Transverse colon (tissue), 4 donors: ENCODE data around the gene RPS6KC1. TPM values are rescaled to one million over a fixed set of nuclear protein-coding genes. Genes with fewer than 3 reads are reported as not detected.

ENCODE experiments used
- DNase-seq: peaks from one replicate; pipeline ENCODE4 v3.0.0-alpha.2; 2019
- H3K27ac ChIP-seq, 4 donors: fragments of 200-600 bp; sonication (generic); 2 replicates each; pipeline ENCODE4 v1.5.1; 2016 to 2018; ENCODE audit warnings: inconsistent platforms in 4 of 4
- H3K27me3 ChIP-seq: fragments of 200-600 bp; sonication (generic); 2 replicates; pipeline ENCODE4 v1.5.1; 2017; ENCODE audit warnings: inconsistent platforms
- H3K36me3 ChIP-seq, 4 donors: fragments of 200-600 bp; sonication (generic); 2 replicates each; pipeline ENCODE4 v1.5.1; 2017 to 2019; ENCODE audit warnings: inconsistent platforms in 4 of 4
- H3K4me1 ChIP-seq, 4 donors: fragments of 200-600 bp; sonication (generic); 2 replicates each; pipeline ENCODE4 v1.5.1; 2017 to 2020; ENCODE audit warnings: inconsistent platforms in 4 of 4
- H3K4me3 ChIP-seq, 4 donors: fragments of 200-600 bp; sonication (generic); 1 replicate in 1 of 4; 2 replicates in 3 of 4; pipeline versions ENCODE4 v1.5.1 to v1.6.1; 2017 to 2019; ENCODE audit warnings: inconsistent platforms in 4 of 4
- H3K9me3 ChIP-seq, 2 donors: fragments of 200-600 bp; sonication (generic); 2 replicates each; pipeline ENCODE4 v1.5.1; 2017 to 2019; ENCODE audit warnings: inconsistent platforms in 2 of 2
- EP300 ChIP-seq: sonication (generic); formaldehyde crosslinking; IDR thresholded peaks from one replicate; pipeline ENCODE4 v1.6.1; 2017; ENCODE audit warnings: antibody characterized with exemption, low read depth
- POLR2A ChIP-seq: fragments of 450-650 bp; IDR thresholded peaks from one replicate; pipeline ENCODE4 v1.6.1; 2016; ENCODE audit warnings: antibody characterized with exemption, mild to moderate bottlenecking, moderate library complexity
- POLR2AphosphoS5 ChIP-seq, 3 donors: sonication (generic); formaldehyde crosslinking; IDR thresholded peaks; one replicate each; pipeline ENCODE4 v1.6.1; 2016; ENCODE audit warnings: antibody characterized with exemption in 3 of 3
- WGBS, 2 donors: methylation state at CpG; one replicate each; pipeline ENCODE4 v1.1.5; 2018; ENCODE audit warnings: low coverage in 1 of 2; 5-methylcytosine and 5-hydroxymethylcytosine counted together
- in situ Hi-C, 4 donors: fragments of 200-750 bp; cut with MboI; loops; one replicate each; pipeline versions ENCODE4 v1.15.0 to v1.15.1; 2017; ENCODE audit warnings: low sequenced_read_pairs in 3 of 4, low pct_ligation_motif_present in 1 of 4, low pct_unique_long_range_greater_than_20kb in 1 of 4
- intact Hi-C: fragments of 100-400 bp; cut with DNase I; formaldehyde crosslinking; loops from one replicate; pipeline ENCODE4 v1.15.1; 2023; ENCODE audit warnings: low total_unique reads
- total RNA-seq, 4 donors: library from RNA; depleted of rRNA; stranded (reverse); fragments of >200 nt; gene quantifications; one replicate each; pipeline ENCODE4 v1.1.0, GENCODE V29; 2016
- TF ChIP-seq, protein P1 (sequence below), 5 experiments: fragments of 200-600 bp in 3 of 5; fragments of 450-650 bp in 2 of 5; sonication (generic) in 3 of 5; IDR thresholded peaks; 1 replicate in 2 of 5; 2 replicates in 3 of 5; pipeline ENCODE4 v1.5.1; 2016 to 2017; ENCODE audit warnings: antibody characterized with exemption in 5 of 5, inconsistent platforms in 3 of 5, mild to moderate bottlenecking in 2 of 5, moderate library complexity in 1 of 5

The RPS6KC1 gene
- total RNA-seq, 4 donors from 2014 or later: 11.5 to 20.3 (median 14.0) TPM

DNA sequence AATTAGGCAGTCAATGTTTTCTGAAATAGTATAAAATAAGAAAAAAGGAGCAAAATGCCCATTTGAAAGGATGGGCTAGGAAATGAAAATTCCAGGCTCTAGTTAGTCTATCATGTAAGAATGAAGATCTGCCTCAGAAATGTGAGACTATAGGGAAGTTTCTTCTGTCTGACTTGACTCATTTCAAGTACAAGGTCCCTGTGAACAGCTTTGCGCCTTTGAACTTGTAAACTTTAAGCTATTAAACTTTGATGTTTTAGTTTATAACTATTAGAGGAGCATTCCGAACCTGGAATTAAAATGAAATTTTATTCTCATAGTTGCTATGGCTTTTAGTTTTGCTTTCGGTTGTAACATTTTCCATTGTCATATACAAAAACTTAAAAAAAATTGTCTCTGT, 199.4 kb downstream of the RPS6KC1 start:
- WGBS, 2 donors: 82 to 92% methylated on average over 3 of the region's 3 CpGs
- in situ Hi-C loops: no loop called here
- intact Hi-C loops: no loop called here
- TF ChIP-seq EP300 (no peak), POLR2A (no peak), POLR2AphosphoS5 (IDR thresholded peaks at IDR 0.05) (no peak)
- TF ChIP-seq, protein P1, sequence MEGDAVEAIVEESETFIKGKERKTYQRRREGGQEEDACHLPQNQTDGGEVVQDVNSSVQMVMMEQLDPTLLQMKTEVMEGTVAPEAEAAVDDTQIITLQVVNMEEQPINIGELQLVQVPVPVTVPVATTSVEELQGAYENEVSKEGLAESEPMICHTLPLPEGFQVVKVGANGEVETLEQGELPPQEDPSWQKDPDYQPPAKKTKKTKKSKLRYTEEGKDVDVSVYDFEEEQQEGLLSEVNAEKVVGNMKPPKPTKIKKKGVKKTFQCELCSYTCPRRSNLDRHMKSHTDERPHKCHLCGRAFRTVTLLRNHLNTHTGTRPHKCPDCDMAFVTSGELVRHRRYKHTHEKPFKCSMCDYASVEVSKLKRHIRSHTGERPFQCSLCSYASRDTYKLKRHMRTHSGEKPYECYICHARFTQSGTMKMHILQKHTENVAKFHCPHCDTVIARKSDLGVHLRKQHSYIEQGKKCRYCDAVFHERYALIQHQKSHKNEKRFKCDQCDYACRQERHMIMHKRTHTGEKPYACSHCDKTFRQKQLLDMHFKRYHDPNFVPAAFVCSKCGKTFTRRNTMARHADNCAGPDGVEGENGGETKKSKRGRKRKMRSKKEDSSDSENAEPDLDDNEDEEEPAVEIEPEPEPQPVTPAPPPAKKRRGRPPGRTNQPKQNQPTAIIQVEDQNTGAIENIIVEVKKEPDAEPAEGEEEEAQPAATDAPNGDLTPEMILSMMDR (IDR thresholded peaks at IDR 0.05): no peak
- no peak overlapping the region for H3K4me3 ChIP-seq
- H3K36me3 ChIP-seq: no peaks in the 10 kb centered on the region
- no peaks in the 10 kb centered on the region for H3K27me3 ChIP-seq
- DNase-seq: no peak
- no peak overlapping the region for H3K27ac ChIP-seq
- no peaks in the 10 kb centered on the region for H3K9me3 ChIP-seq
- no peaks in the 10 kb centered on the region for H3K4me1 ChIP-seq

DNA sequence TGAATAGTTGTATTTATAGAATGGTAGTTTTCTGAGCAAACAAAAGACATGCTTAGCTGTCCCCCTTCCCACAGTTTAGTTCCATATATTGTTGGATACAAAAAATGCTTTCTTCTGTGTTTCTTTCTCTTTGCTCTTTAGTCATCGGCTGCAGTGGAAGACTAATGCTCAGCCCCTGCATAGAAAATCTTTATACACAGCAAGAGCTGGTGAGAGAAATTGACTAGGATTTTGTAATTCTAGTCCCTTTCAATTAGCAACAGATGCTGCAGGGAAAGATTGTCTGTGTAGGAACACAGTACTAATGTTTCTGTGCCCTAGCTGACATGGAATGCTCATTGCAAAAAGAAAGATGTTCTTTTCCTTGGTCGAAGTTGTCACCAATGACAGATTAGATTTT, 200.9 kb downstream of the RPS6KC1 start:
- H3K36me3 ChIP-seq: no peaks in the 10 kb centered on the region
- H3K4me3 ChIP-seq: no peak overlapping the region
- 85 to 86% methylated on average over 2 of the region's 2 CpGs for WGBS, 2 donors
- H3K27ac ChIP-seq: no peak overlapping the region
- no peak for TF ChIP-seq EP300
- TF ChIP-seq POLR2AphosphoS5 (IDR thresholded peaks at IDR 0.05): no peak
- TF ChIP-seq, protein P1 (IDR thresholded peaks at IDR 0.05): no peak
- no peak for DNase-seq
- H3K4me1 ChIP-seq: no peaks in the 10 kb centered on the region
- no peaks in the 10 kb centered on the region for H3K9me3 ChIP-seq
- no peaks in the 10 kb centered on the region for H3K27me3 ChIP-seq
- in situ Hi-C loops (no loop called here), intact Hi-C loops (no loop called here)

DNA sequence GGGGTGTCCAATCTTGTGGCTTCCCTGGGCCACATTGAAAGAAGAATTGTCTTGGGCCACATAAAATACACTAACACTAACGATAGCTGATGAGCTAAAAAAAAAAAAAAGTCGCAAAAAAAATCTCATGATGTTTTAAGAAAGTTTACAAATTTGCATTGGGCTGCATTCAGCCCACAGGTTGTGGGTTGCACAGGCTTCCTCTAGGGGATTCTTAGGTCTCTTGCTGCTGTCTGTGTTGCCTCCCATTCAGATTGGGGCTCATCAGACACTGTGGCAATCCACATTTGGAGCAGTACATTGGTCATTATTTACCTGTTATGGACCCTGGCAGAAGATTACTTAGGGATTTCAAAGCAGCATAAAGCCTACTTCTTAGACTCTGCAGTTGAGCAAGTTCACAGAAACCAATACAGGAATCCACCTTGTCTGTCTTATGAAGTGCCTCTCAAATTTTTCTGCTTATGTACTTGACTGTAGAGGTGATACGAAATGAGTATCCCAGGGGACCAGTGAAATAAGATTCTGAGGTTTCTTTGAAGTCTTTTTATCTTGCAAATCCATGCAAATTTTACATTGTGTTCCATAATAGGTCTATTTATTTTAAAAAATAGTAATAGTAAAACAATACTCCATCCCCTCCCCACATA, 205.5 kb downstream of the RPS6KC1 start:
- Histone ChIP-seq H3K27me3 (no peaks in the 10 kb centered on the region), H3K4me3 (no peak overlapping the region), H3K36me3 (no peaks in the 10 kb centered on the region), H3K9me3 (no peaks in the 10 kb centered on the region), H3K4me1 (no peaks in the 10 kb centered on the region), H3K27ac (no peak overlapping the region)
- in situ Hi-C loops (no loop called here), intact Hi-C loops (no loop called here)
- TF ChIP-seq POLR2A (no peak), EP300 (no peak), POLR2AphosphoS5 (IDR thresholded peaks at IDR 0.05) (no peak)
- TF ChIP-seq, protein P1 (IDR thresholded peaks at IDR 0.05): no peak
- no peak for DNase-seq
- 78 to 93% methylated on average over 3 of the region's 3 CpGs for WGBS, 2 donors

DNA sequence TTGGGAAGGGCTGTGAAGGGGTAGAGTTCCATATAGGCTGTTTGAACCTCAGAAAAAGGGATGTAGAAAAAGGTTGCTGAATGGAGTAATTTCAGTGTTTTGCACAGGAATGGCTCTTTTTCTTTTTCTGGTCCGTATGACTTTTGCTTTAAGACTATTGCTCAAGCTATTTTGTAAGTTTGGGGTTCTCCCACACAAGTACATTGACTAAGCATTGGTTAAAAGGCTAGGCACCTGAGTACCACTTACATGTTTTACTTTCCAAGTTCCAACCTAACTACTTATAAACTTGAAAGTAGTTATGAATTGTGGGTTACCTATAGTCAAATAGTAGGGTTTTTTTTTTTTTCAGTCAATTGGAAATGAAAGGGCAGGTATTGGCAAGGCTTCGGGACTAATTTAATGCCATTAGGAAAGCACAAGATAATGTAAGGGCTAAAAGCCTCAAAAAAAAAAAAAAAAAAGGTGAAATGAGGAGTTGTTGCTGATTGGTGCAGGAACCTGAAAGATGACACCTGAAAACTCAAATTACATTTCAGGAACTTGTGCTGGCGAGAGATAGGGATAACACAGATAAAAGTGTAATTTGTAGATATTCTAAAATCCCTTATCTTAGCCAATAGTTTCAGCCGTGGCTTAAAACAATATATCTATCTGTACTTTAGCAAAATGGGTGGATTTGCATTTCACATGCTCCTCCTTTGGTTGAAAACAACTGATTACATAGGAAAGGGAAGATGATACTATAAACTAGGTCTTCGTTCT, 209.5 kb downstream of the RPS6KC1 start:
- no peaks in the 10 kb centered on the region for H3K9me3 ChIP-seq
- no peak overlapping the region for H3K27ac ChIP-seq
- no peaks in the 10 kb centered on the region for H3K4me1 ChIP-seq
- intact Hi-C loops: no loop called here
- in situ Hi-C loops: no loop called here
- no peak overlapping the region for H3K4me3 ChIP-seq
- DNase-seq: no peak
- TF ChIP-seq EP300 (no peak), POLR2A (no peak), POLR2AphosphoS5 (IDR thresholded peaks at IDR 0.05) (no peak)
- TF ChIP-seq, protein P1 (IDR thresholded peaks at IDR 0.05): no peak
- H3K36me3 ChIP-seq: peaks cover 0 to 4% (median 0%) of the 10 kb centered on the region in 4 donors
- WGBS, 2 donors: 82 to 85% methylated on average over 5 of the region's 5 CpGs
- no peaks in the 10 kb centered on the region for H3K27me3 ChIP-seq
